Chondrocyte (in vitro differentiated cells): ENCODE results near the gene RIOK1. TPM values are rescaled to one million over a fixed set of nuclear protein-coding genes. Genes with fewer than 3 reads are reported as not detected.
A peak's percentile ranks its signal among the peaks of the same experiment; 100 is the strongest.

ENCODE experiments used
- DNase-seq: peaks from one replicate; pipeline ENCODE4 v3.0.0; 2021; ENCODE audit warnings: mixed read lengths, low spot score
- H3K27ac Mint-ChIP-seq: one replicate; pipeline ENCODE4 v1.8.0; 2021; ENCODE audit warnings: mild to moderate bottlenecking, moderate library complexity, mixed read lengths; ENCODE audit not compliant: unreplicated experiment
- H3K27me3 Mint-ChIP-seq: 2 replicates; pipeline ENCODE4 v1.8.0; 2021; ENCODE audit warnings: low read depth, mixed read lengths
- H3K36me3 Mint-ChIP-seq: 2 replicates; pipeline ENCODE4 v1.8.0; 2021; ENCODE audit warnings: low read depth, mixed read lengths
- H3K4me1 Mint-ChIP-seq: 2 replicates; pipeline ENCODE4 v1.8.0; 2021; ENCODE audit warnings: low read depth, mild to moderate bottlenecking, mixed read lengths
- H3K4me3 Mint-ChIP-seq: one replicate; pipeline ENCODE4 v1.8.0; 2021; ENCODE audit warnings: mild to moderate bottlenecking, moderate library complexity, mixed read lengths; ENCODE audit not compliant: unreplicated experiment
- H3K9me3 Mint-ChIP-seq: 2 replicates; pipeline ENCODE4 v1.8.0; 2021; ENCODE audit warnings: low read depth, mixed read lengths
- total RNA-seq: library from RNA; stranded (reverse); gene quantifications from 3 replicates; pipeline ENCODE4 v1.2.1, GENCODE V29; 2021
- TF ChIP-seq, protein P1 (sequence below): fragments of 200-600 bp; sonication (generic); IDR thresholded peaks from 2 replicates; pipeline ENCODE4 v1.5.0; 2021; ENCODE audit warnings: antibody characterized with exemption, mild to moderate bottlenecking, moderate library complexity

Gene RIOK1
- total RNA-seq, 1 donor from 2014 or later, result 14.4 TPM

- no peaks in the 10 kb centered on the region for H3K9me3 Mint-ChIP-seq
- H3K27ac Mint-ChIP-seq, result no peak overlapping the region
Observed at GRCh38 chr6:7419065-7419464, 29.5 kb downstream of the RIOK1 start.

DNA sequence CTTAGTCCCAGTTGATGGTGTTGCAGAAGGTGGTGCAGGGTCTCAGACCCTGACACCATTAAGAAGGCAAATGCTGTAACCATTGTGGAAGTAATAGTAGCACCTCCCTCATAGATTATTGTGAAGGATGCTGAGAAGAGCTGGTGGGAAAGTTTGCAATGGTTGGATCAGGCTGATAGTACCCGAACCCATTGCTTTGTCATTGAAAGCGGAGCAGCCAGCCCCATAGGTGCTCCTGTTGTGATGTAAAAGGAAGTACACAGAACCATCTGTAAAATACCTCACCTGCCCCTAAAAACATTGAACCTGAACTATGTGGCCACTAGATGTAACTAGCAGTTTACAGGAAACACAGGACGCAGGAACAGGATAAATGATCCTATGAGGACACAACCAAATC is 31.5 kb downstream of the RIOK1 start:
- no peak overlapping the region for H3K27ac Mint-ChIP-seq

More at GRCh38 chr6:7419065-7419464, 29.5 kb downstream of the RIOK1 start:
- H3K27me3 Mint-ChIP-seq, result no peaks in the 10 kb centered on the region
- no peak for DNase-seq
- TF ChIP-seq, protein P1, sequence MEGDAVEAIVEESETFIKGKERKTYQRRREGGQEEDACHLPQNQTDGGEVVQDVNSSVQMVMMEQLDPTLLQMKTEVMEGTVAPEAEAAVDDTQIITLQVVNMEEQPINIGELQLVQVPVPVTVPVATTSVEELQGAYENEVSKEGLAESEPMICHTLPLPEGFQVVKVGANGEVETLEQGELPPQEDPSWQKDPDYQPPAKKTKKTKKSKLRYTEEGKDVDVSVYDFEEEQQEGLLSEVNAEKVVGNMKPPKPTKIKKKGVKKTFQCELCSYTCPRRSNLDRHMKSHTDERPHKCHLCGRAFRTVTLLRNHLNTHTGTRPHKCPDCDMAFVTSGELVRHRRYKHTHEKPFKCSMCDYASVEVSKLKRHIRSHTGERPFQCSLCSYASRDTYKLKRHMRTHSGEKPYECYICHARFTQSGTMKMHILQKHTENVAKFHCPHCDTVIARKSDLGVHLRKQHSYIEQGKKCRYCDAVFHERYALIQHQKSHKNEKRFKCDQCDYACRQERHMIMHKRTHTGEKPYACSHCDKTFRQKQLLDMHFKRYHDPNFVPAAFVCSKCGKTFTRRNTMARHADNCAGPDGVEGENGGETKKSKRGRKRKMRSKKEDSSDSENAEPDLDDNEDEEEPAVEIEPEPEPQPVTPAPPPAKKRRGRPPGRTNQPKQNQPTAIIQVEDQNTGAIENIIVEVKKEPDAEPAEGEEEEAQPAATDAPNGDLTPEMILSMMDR, result no peak
- peaks cover 26% of the 10 kb centered on the region for H3K4me1 Mint-ChIP-seq
- no peak overlapping the region for H3K4me3 Mint-ChIP-seq
- H3K36me3 Mint-ChIP-seq, result peaks cover 24% of the 10 kb centered on the region

DNA sequence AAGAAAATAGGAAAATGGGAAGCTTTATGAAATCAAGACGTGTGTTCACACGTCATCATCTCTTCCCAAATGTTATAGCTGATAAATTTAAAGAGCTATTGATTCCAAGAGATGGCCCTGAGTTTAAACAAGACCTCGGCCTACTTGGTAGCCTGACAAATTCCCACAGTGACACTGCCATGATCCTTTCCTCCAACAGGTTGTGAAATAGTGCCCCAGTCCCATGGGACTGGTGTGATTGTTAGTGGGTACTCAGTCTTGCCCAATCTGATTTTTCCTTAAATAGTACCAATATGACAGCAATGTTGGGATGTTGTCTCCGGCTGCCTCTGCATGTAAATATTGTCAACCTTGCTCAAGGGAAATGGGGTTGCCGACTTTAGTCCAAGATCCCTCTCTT is 34.5 kb downstream of the RIOK1 start:
- no peak for DNase-seq
- Mint-ChIP-seq H3K27ac (no peak overlapping the region), H3K27me3 (no peaks in the 10 kb centered on the region)

More for the DNA sequence above, 31.5 kb downstream of the RIOK1 start:
- Mint-ChIP-seq H3K4me3 (no peak overlapping the region), H3K36me3 (peaks cover 11% of the 10 kb centered on the region), H3K4me1 (peaks cover 24% of the 10 kb centered on the region), H3K27me3 (no peaks in the 10 kb centered on the region), H3K9me3 (no peaks in the 10 kb centered on the region)
- TF ChIP-seq, protein P1, result no peak
- no peak for DNase-seq

DNA sequence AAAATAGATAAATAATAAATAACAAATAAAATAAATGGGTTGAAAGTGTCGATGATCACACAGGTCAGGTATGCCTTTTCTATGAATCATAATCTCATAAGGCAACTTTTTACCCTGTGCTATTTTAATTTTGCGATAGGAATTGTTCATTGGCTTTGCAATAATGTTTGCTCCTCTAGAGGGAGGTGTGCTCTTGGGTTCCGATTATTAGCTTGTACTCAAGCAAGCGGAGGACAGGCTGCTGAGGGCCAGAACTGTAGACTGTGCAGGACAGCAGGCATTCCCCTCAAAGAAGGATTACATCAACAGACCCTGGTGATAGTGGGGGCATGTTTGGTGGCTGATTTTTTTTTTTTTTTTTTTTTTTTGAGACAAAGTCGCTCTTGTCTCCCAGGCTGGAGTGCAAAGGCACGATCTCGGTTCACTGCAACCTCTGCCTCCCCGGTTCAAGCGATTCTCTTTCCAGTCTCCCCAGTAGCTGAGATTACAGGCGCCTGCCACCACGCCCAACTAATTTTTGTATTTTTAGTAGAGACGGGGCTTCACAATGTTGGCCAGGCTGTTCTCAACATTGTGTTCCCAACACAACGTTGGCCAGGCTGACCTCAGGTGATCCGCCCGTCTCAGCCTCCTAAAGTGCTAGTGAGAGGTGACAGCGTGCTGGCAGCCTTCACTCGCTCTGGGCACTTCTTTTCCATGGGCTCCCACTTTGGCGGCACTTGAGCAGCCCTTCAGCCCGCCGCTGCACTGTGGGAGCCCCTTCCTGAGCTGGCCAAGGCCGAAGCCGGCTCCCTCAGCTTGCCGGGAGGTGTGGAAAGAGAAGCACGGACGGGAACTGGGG is 35.6 kb downstream of the RIOK1 start:
- no peak overlapping the region for H3K4me3 Mint-ChIP-seq
- DNase-seq, result no peak
- H3K9me3 Mint-ChIP-seq, result no peaks in the 10 kb centered on the region

More for the DNA sequence above, 34.5 kb downstream of the RIOK1 start:
- Mint-ChIP-seq H3K9me3 (no peaks in the 10 kb centered on the region), H3K36me3 (no peaks in the 10 kb centered on the region), H3K4me3 (no peak overlapping the region), H3K4me1 (peaks cover 9% of the 10 kb centered on the region)
- TF ChIP-seq, protein P1, result no peak

GRCh38 chr6:7425808-7426190 is 36.2 kb downstream of the RIOK1 start:
- no peaks in the 10 kb centered on the region for H3K36me3 Mint-ChIP-seq
- H3K4me1 Mint-ChIP-seq, result peaks cover 5% of the 10 kb centered on the region
- DNase-seq, result no peak
- no peak overlapping the region for H3K4me3 Mint-ChIP-seq
- H3K9me3 Mint-ChIP-seq, result no peaks in the 10 kb centered on the region
- H3K27me3 Mint-ChIP-seq, result no peaks in the 10 kb centered on the region
- TF ChIP-seq, protein P1, result no peak
- no peak overlapping the region for H3K27ac Mint-ChIP-seq

More for the DNA sequence above, 35.6 kb downstream of the RIOK1 start:
- no peaks in the 10 kb centered on the region for H3K36me3 Mint-ChIP-seq
- no peaks in the 10 kb centered on the region for H3K27me3 Mint-ChIP-seq
- H3K4me1 Mint-ChIP-seq, result peaks cover 5% of the 10 kb centered on the region
- TF ChIP-seq, protein P1, result peak; percentile 84
- no peak overlapping the region for H3K27ac Mint-ChIP-seq
